Endothelial cell of umbilical vein (primary cell): ENCODE results near the gene ADAMTS14.

Experiments
- CTCF ChIP-seq, 2 donors: IDR thresholded peaks; 1 replicate in 1 of 2; 2 replicates in 1 of 2; pipeline ENCODE4 v1.5.1; 2011; ENCODE audit warnings: low read length in 2 of 2, mild to moderate bottlenecking in 2 of 2, moderate library complexity in 2 of 2, control low read depth in 1 of 2, inconsistent platforms in 1 of 2, low read depth in 1 of 2; ENCODE audit not compliant: insufficient read depth in 1 of 2; ENCODE audit errors: extremely low read depth in 1 of 2
- POLR2A ChIP-seq: IDR thresholded peaks from 2 replicates; pipeline ENCODE4 v1.6.1; 2012; ENCODE audit warnings: low read depth, mild to moderate bottlenecking, control low read depth, low read length

GRCh38 chr10:70803775-70804420, 131.6 kb downstream of the ADAMTS14 start:
- no peak for TF ChIP-seq CTCF (IDR thresholded peaks at IDR 0.05; ENCODE audit: extremely low read depth in 1 of 2, insufficient read depth in 1 of 2, low read depth in 1 of 2, low read length in 2 of 2)
- TF ChIP-seq POLR2A, result no peak
